Suppressor macrophage (primary cell): Measurements from ENCODE around the gene WFIKKN2.
"Not testable (repeated sequence)": the region's sequence is repeated elsewhere in the genome, so short reads cannot be mapped to it uniquely, and the experiment has no call there.

ENCODE experiments used
- DNase-seq, 4 experiments: peaks; one replicate each; pipeline ENCODE4 v3.0.0-alpha.2; 2020 to 2022
- total RNA-seq, 17 experiments: gene quantifications; one replicate each; lab custom pipeline; 2026; ENCODE audit warnings: mixed read lengths in 6 of 17, inconsistent platforms in 3 of 17; lab: John Stamatoyannopoulos, UW

WFIKKN2 gene
- total RNA-seq = 0 to 1.5 (median 0.07) reads per million in 17 experiments

- peak in 1 of 4 experiments; percentile 18 for DNase-seq
Observed at GRCh38 chr17:50835301-50836234, at the start of gene WFIKKN2. Gene WFIKKN2 (plus strand): TSS chr17:50835586. CDS start chr17:50835938, 352 bp downstream.

- DNase-seq = no peak
Observed at GRCh38 chr17:50785946-50786570, 49.3 kb upstream of the WFIKKN2 start.

GRCh38 chr17:50787106-50787505 lies 48.3 kb upstream of the WFIKKN2 start:
- no peak for DNase-seq

GRCh38 chr17:50790618-50791017 lies 44.8 kb upstream of the WFIKKN2 start:
- peak in 3 of 4 experiments; percentile 38 to 85 (median 74) for DNase-seq

- DNase-seq = no peak
Observed at GRCh38 chr17:50792132-50792531, 43.3 kb upstream of the WFIKKN2 start.

- peak in 2 of 4 experiments; percentile 28 to 31 for DNase-seq
Observed at GRCh38 chr17:50793007-50793406, 42.4 kb upstream of the WFIKKN2 start.

- no peak for DNase-seq
Observed at GRCh38 chr17:50794361-50794760, 41.0 kb upstream of the WFIKKN2 start.

- peak; percentile 42 to 75 (median 68) for DNase-seq
Observed at GRCh38 chr17:50797135-50797810, 38.1 kb upstream of the WFIKKN2 start.

- peak; percentile 27 to 59 (median 56) for DNase-seq
Observed at GRCh38 chr17:50798424-50799288, 36.7 kb upstream of the WFIKKN2 start.

- no peak for DNase-seq
Observed at GRCh38 chr17:50799582-50799981, 35.8 kb upstream of the WFIKKN2 start.

- no peak for DNase-seq
Observed at GRCh38 chr17:50800196-50800700, 35.1 kb upstream of the WFIKKN2 start.

GRCh38 chr17:50802609-50803571 lies 32.5 kb upstream of the WFIKKN2 start:
- no peak for DNase-seq

GRCh38 chr17:50803676-50804075 lies 31.7 kb upstream of the WFIKKN2 start:
- DNase-seq = no peak

GRCh38 chr17:50804749-50805475 lies 30.5 kb upstream of the WFIKKN2 start:
- DNase-seq = not testable (repeated sequence)

- no peak for DNase-seq
Observed at GRCh38 chr17:50805486-50805885, 29.9 kb upstream of the WFIKKN2 start.

GRCh38 chr17:50806141-50806643 lies 29.2 kb upstream of the WFIKKN2 start:
- DNase-seq = no peak

GRCh38 chr17:50807009-50807408 lies 28.4 kb upstream of the WFIKKN2 start:
- no peak for DNase-seq

- no peak for DNase-seq
Observed at GRCh38 chr17:50807675-50808074, 27.7 kb upstream of the WFIKKN2 start.

GRCh38 chr17:50808413-50808812 lies 27.0 kb upstream of the WFIKKN2 start:
- DNase-seq = no peak

- DNase-seq = no peak
Observed at GRCh38 chr17:50808888-50809287, 26.5 kb upstream of the WFIKKN2 start.
